Activated CD8-positive, alpha-beta memory T cell treated with anti-CD3 and anti-CD28 coated beads, Interleukin-2, amount 10 ng/mL, durations not matched to agents 7 days and 5 days (primary cell): ENCODE results near the gene SHISA3. TPM values are rescaled to one million over a fixed set of nuclear protein-coding genes. Genes with fewer than 3 reads are reported as not detected.
"Not testable (repeated sequence)": the region's sequence is repeated elsewhere in the genome, so short reads cannot be mapped to it uniquely, and the experiment has no call there.

Experiments used
- ATAC-seq: fragments of 150-1000 bp; cut with Tn5 transposase; one replicate; pipeline ENCODE4 v1.10.0; 2021; ENCODE audit warnings: moderate library complexity
- CTCF ChIA-PET: fragments of 350-600 bp; sonication (Branson Sonifier 250); formaldehyde crosslinking; loops from one replicate; lab custom pipeline; 2021; ENCODE audit warnings: antibody characterized with exemption; lab: Charles Lee
- DNase-seq: peaks from one replicate; pipeline ENCODE4 v3.0.0-alpha.2; 2020
- H3K27ac Mint-ChIP-seq: one replicate; pipeline ENCODE4 v1.8.0; 2021; ENCODE audit warnings: mild to moderate bottlenecking, mixed read lengths
- H3K27me3 Mint-ChIP-seq: one replicate; pipeline ENCODE4 v1.8.0; 2021; ENCODE audit warnings: mixed read lengths
- H3K36me3 Mint-ChIP-seq: one replicate; pipeline ENCODE4 v1.8.0; 2021; ENCODE audit warnings: mild to moderate bottlenecking, mixed read lengths
- H3K4me1 Mint-ChIP-seq: one replicate; pipeline ENCODE4 v1.8.0; 2021; ENCODE audit warnings: mixed read lengths
- H3K4me3 Mint-ChIP-seq: one replicate; pipeline ENCODE4 v1.8.0; 2021; ENCODE audit warnings: mild to moderate bottlenecking, moderate library complexity, mixed read lengths
- H3K9me3 Mint-ChIP-seq: one replicate; pipeline ENCODE4 v1.8.0; 2022; ENCODE audit warnings: low read depth, mixed read lengths
- total RNA-seq, 2 experiments: library from RNA; stranded (reverse); gene quantifications; one replicate each; pipeline ENCODE4 v1.2.3, GENCODE V29; 2021

SHISA3 gene
- total RNA-seq, 2 experiments from 2014 or later, result 0.35 to 0.61 TPM

- CTCF ChIA-PET, result interaction anchor here (3.4 kb wide), 1 partner anchor 151 kb away, joined by 28 read pairs; no protein-coding TSS in a partner anchor
- DNase-seq (no peak), ATAC-seq (no peak)
- H3K27me3 Mint-ChIP-seq, result peaks cover 2% of the 10 kb centered on the region
- H3K27ac Mint-ChIP-seq, result no peak overlapping the region
- no peak overlapping the region for H3K4me3 Mint-ChIP-seq
- H3K9me3 Mint-ChIP-seq, result no peaks in the 10 kb centered on the region
- no peaks in the 10 kb centered on the region for H3K4me1 Mint-ChIP-seq
- H3K36me3 Mint-ChIP-seq, result no peaks in the 10 kb centered on the region
Measured at GRCh38 chr4:42369489-42369888, 27.8 kb upstream of the SHISA3 start.

- DNase-seq (no peak), ATAC-seq (no peak)
- H3K4me1 Mint-ChIP-seq, result no peaks in the 10 kb centered on the region
- CTCF ChIA-PET, result interaction anchor here (0.7 to 3.4 kb wide), 11 partner anchors 9 to 493 kb away, joined by 3 to 28 read pairs (median 4); partner anchors contain the start of gene SHISA3
- no peak overlapping the region for H3K4me3 Mint-ChIP-seq
- H3K27ac Mint-ChIP-seq, result no peak overlapping the region
- peaks cover 13% of the 10 kb centered on the region for H3K27me3 Mint-ChIP-seq
- H3K36me3 Mint-ChIP-seq, result no peaks in the 10 kb centered on the region
- no peaks in the 10 kb centered on the region for H3K9me3 Mint-ChIP-seq
Measured at GRCh38 chr4:42371305-42372252, 25.7 kb upstream of the SHISA3 start.

- H3K4me3 Mint-ChIP-seq, ATAC-seq, H3K9me3 Mint-ChIP-seq, H3K4me1 Mint-ChIP-seq, H3K27ac Mint-ChIP-seq, H3K36me3 Mint-ChIP-seq, DNase-seq: not testable (repeated sequence)
- peaks cover 16% of the 10 kb centered on the region for H3K27me3 Mint-ChIP-seq
- CTCF ChIA-PET, result interaction anchor here (1.1 to 3.4 kb wide), 6 partner anchors 8 to 471 kb away, joined by 3 to 28 read pairs (median 4); no protein-coding TSS in a partner anchor
Measured at GRCh38 chr4:42372303-42372702, 25.0 kb upstream of the SHISA3 start.

GRCh38 chr4:42377497-42377896, 19.8 kb upstream of the SHISA3 start:
- H3K36me3 Mint-ChIP-seq, result no peaks in the 10 kb centered on the region
- no peak overlapping the region for H3K4me3 Mint-ChIP-seq
- no peaks in the 10 kb centered on the region for H3K9me3 Mint-ChIP-seq
- H3K4me1 Mint-ChIP-seq, result no peaks in the 10 kb centered on the region
- no peak overlapping the region for H3K27ac Mint-ChIP-seq
- ATAC-seq (no peak), DNase-seq (no peak)
- H3K27me3 Mint-ChIP-seq, result peaks cover 32% of the 10 kb centered on the region
- CTCF ChIA-PET, result interaction anchor here (1.1 kb wide), 1 partner anchor 142 kb away, joined by 3 read pairs; no protein-coding TSS in a partner anchor

DNA sequence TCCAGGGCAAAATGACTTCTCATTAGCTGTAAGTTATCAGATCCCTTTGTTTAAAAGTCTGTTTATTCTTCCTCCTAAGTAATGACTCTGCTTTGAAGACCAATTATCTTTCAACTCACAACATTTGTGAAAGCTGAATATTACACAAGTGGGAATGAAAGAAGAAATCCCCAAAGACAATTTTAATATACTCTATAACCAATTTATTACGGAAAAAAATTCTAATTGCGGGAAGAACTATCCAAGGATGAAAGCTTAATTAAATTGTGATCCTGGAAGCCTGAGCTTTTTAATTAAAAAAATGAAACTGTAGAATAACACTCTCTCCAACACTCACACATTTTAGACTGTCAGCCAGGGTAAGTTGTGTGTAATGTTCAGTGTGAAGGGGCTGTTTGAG, 15.6 kb upstream of the SHISA3 start:
- Mint-ChIP-seq H3K36me3 (no peaks in the 10 kb centered on the region), H3K9me3 (no peaks in the 10 kb centered on the region), H3K4me3 (no peak overlapping the region), H3K4me1 (no peaks in the 10 kb centered on the region), H3K27ac (no peak overlapping the region), H3K27me3 (peaks cover 21% of the 10 kb centered on the region)
- CTCF ChIA-PET, result no interaction called here
- DNase-seq (no peak), ATAC-seq (no peak)

- Mint-ChIP-seq H3K36me3 (no peaks in the 10 kb centered on the region), H3K27ac (no peak overlapping the region), H3K27me3 (peaks cover 10% of the 10 kb centered on the region), H3K4me3 (no peak overlapping the region), H3K4me1 (no peaks in the 10 kb centered on the region), H3K9me3 (no peaks in the 10 kb centered on the region)
- ATAC-seq, result no peak
- CTCF ChIA-PET, result no interaction called here
- no peak for DNase-seq
Measured at GRCh38 chr4:42385516-42385915, 11.8 kb upstream of the SHISA3 start.

- Mint-ChIP-seq H3K4me1 (no peaks in the 10 kb centered on the region), H3K9me3 (no peaks in the 10 kb centered on the region), H3K36me3 (no peaks in the 10 kb centered on the region), H3K4me3 (no peak overlapping the region), H3K27me3 (peaks cover 22% of the 10 kb centered on the region), H3K27ac (no peak overlapping the region)
- CTCF ChIA-PET, result no interaction called here
- no peak for ATAC-seq
- no peak for DNase-seq
Measured at GRCh38 chr4:42390622-42391354, 6.5 kb upstream of the SHISA3 start.

GRCh38 chr4:42391355-42391664, 6.0 kb upstream of the SHISA3 start:
- Mint-ChIP-seq H3K4me1 (peaks cover 1% of the 10 kb centered on the region), H3K4me3 (no peak overlapping the region), H3K9me3 (no peaks in the 10 kb centered on the region), H3K27ac (no peak overlapping the region), H3K36me3 (no peaks in the 10 kb centered on the region), H3K27me3 (peaks cover 26% of the 10 kb centered on the region)
- ATAC-seq (no peak), DNase-seq (no peak)
- CTCF ChIA-PET, result no interaction called here

DNA sequence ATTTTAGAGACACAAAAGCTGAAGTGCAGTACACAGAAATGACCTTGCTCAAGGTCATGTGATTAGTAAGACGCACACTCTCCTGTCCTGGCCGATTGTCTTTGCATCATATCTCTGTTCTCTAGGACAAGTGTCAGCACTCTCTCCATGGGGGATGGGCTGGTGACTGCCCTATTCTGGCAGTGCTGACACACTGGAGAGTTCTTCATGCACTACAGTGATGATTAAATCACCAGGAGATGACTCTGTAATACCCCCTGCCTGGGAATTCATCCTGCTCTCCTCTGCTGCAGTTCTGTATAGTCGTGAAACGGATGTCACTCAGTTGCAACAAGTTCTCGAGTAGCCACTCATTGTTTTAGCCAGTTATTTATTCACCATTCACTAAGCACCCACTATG, 5.3 kb upstream of the SHISA3 start:
- Mint-ChIP-seq H3K27ac (no peak overlapping the region), H3K4me3 (no peak overlapping the region), H3K9me3 (no peaks in the 10 kb centered on the region), H3K36me3 (no peaks in the 10 kb centered on the region), H3K4me1 (peaks cover 8% of the 10 kb centered on the region), H3K27me3 (peaks cover 33% of the 10 kb centered on the region)
- CTCF ChIA-PET, result no interaction called here
- DNase-seq, result no peak
- no peak for ATAC-seq

DNA sequence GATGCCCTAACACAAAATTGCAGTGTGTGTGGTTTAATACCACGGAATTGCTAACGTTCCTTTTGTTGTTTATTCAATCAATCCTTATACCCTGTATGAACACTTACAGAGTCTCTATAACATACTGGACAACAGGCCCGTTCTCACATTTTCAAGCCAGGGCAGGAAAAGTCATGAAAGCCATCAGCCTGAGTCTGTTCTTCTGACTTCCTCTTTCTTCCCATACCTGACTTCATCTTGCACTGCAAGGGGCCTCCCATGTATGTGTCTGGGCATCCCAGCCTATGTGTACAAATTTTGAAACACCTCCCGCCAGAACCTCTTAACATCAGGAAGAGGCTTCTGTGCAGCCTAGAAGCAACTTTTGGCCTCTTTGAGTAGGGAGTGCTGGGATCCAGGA, 4.9 kb upstream of the SHISA3 start:
- ATAC-seq (no peak), DNase-seq (no peak)
- peaks cover 38% of the 10 kb centered on the region for H3K27me3 Mint-ChIP-seq
- H3K4me3 Mint-ChIP-seq, result no peak overlapping the region
- no peaks in the 10 kb centered on the region for H3K9me3 Mint-ChIP-seq
- peaks cover 10% of the 10 kb centered on the region for H3K4me1 Mint-ChIP-seq
- no peaks in the 10 kb centered on the region for H3K36me3 Mint-ChIP-seq
- CTCF ChIA-PET, result no interaction called here
- no peak overlapping the region for H3K27ac Mint-ChIP-seq

DNA sequence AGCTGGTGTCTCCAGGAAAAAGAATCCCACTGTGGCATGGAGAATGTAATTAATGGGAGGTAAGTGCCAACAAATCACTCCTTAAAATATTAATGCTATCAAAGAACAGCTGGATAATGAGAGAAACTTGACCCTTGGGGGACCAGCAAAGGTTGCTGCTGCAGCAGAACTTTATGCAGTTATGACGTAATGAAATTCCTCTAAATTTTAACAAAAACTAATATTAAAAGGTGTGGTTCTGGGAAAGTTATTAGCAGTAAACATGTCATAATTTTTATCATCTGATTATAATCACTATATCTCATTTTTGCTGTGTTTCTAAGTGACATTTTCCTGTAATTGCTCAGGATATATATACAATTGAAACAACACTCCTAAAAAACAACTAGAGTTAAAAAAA, 1.7 kb upstream of the SHISA3 start:
- Mint-ChIP-seq H3K4me3 (no peak overlapping the region), H3K9me3 (no peaks in the 10 kb centered on the region), H3K27me3 (peaks cover 63% of the 10 kb centered on the region), H3K4me1 (peaks cover 25% of the 10 kb centered on the region), H3K36me3 (no peaks in the 10 kb centered on the region), H3K27ac (no peak overlapping the region)
- ATAC-seq (no peak), DNase-seq (no peak)
- CTCF ChIA-PET, result no interaction called here

DNA sequence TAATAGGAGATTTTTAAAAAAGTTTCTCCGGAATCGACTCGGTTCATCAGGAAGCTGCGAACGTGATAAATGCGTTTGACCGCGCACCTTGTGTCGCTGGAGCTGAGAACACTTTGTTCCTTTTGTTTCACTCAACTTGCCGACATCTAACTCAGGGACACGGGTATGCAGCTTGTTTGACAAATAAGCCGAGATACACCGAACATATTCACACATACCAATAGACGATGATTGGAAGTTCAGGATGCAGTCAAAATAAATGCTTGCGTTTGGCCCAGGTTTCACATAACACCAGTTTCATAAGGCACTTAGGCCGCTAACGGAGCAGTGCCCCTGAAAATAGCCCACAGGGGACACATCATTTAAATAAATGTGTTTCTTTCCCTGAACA, 932 bp upstream of the SHISA3 start:
- H3K27ac Mint-ChIP-seq, result peak overlapping the region; percentile 22
- H3K4me1 Mint-ChIP-seq, result peaks cover 25% of the 10 kb centered on the region
- DNase-seq (no peak), ATAC-seq (no peak)
- no peaks in the 10 kb centered on the region for H3K9me3 Mint-ChIP-seq
- H3K27me3 Mint-ChIP-seq, result peaks cover 70% of the 10 kb centered on the region
- no peaks in the 10 kb centered on the region for H3K36me3 Mint-ChIP-seq
- peak overlapping the region; percentile 68 for H3K4me3 Mint-ChIP-seq
- CTCF ChIA-PET, result no interaction called here

- Mint-ChIP-seq H3K9me3 (no peaks in the 10 kb centered on the region), H3K36me3 (no peaks in the 10 kb centered on the region), H3K4me3 (peak overlapping the region; percentile 70), H3K4me1 (peaks cover 25% of the 10 kb centered on the region), H3K27ac (no peak overlapping the region), H3K27me3 (peaks cover 76% of the 10 kb centered on the region)
- ATAC-seq, result peak; percentile 49
- no peak for DNase-seq
- CTCF ChIA-PET, result interaction anchor here (0.9 to 2.3 kb wide), 2 partner anchors 26 to 122 kb away, joined by 3 to 7 read pairs; no protein-coding TSS in a partner anchor
Measured at GRCh38 chr4:42397635-42398170, 415 bp downstream of the SHISA3 start.
